HepG2 (cell line): ENCODE results near the gene THRB. TPM values are rescaled to one million over a fixed set of nuclear protein-coding genes. Genes with fewer than 3 reads are reported as not detected.
A peak's percentile ranks its signal among the peaks of the same experiment; 100 is the strongest.

Experiments used
- EZH2 ChIP-seq: conservative IDR thresholded peaks from 2 replicates; pipeline ENCODE4 v1.6.1; 2012; ENCODE audit warnings: mild to moderate bottlenecking, low read depth, low read length, moderate library complexity
- FOXK1 ChIP-seq: sonication (generic); formaldehyde crosslinking; IDR thresholded peaks from 2 replicates; pipeline ENCODE4 v1.4.0; 2020; ENCODE audit warnings: low read depth, missing genetic modification reagents, borderline replicate concordance
- GATAD1 ChIP-seq: IDR thresholded peaks from 2 replicates; pipeline ENCODE4 v1.6.1; 2016; ENCODE audit warnings: missing genetic modification reagents, missing compliant biosample characterization
- GPN1 ChIP-seq: sonication (generic); formaldehyde crosslinking; IDR thresholded peaks from 2 replicates; pipeline ENCODE4 v1.5.1; 2020; ENCODE audit warnings: missing genetic modification reagents, borderline replicate concordance
- HMGXB4 ChIP-seq, 2 experiments: sonication (generic) in 1 of 2; formaldehyde crosslinking in 1 of 2; IDR thresholded peaks; 2 replicates each; pipeline versions ENCODE4 v1.4.0 to v1.6.1; 2018 to 2020; ENCODE audit warnings: missing genetic modification reagents in 2 of 2, borderline replicate concordance in 1 of 2, low read depth in 1 of 2, mild to moderate bottlenecking in 1 of 2, missing biosample characterization in 1 of 2
- HOXD1 ChIP-seq: sonication (generic); formaldehyde crosslinking; IDR thresholded peaks from 2 replicates; pipeline ENCODE4 v1.5.0; 2020; ENCODE audit warnings: missing genetic modification reagents
- IRF1 ChIP-seq: sonication (generic); formaldehyde crosslinking; IDR thresholded peaks from 2 replicates; pipeline ENCODE4 v1.4.0; 2020; ENCODE audit warnings: low read depth, mild to moderate bottlenecking, missing genetic modification reagents
- MYNN ChIP-seq: sonication (generic); formaldehyde crosslinking; IDR thresholded peaks from 2 replicates; pipeline ENCODE4 v1.4.0; 2020; ENCODE audit warnings: mild to moderate bottlenecking, low read depth, missing genetic modification reagents
- NFRKB ChIP-seq: fragments of 450-650 bp; IDR thresholded peaks from 2 replicates; pipeline ENCODE4 v1.6.1; 2017
- POLR2AphosphoS5 ChIP-seq: IDR thresholded peaks from 2 replicates; pipeline ENCODE4 v1.6.1; 2012; ENCODE audit warnings: low read depth, low read length
- SIX1 ChIP-seq: sonication (generic); formaldehyde crosslinking; IDR thresholded peaks from 2 replicates; pipeline ENCODE4 v1.4.0; 2020; ENCODE audit warnings: missing genetic modification reagents, borderline replicate concordance
- SMARCE1 ChIP-seq: fragments of 450-650 bp; IDR thresholded peaks from 2 replicates; pipeline ENCODE4 v1.6.1; 2017; ENCODE audit warnings: borderline replicate concordance
- TBX2 ChIP-seq: sonication (generic); formaldehyde crosslinking; IDR thresholded peaks from 2 replicates; pipeline ENCODE4 v1.5.0; 2020; ENCODE audit warnings: missing genetic modification reagents, mild to moderate bottlenecking, borderline replicate concordance
- THRA ChIP-seq: sonication (generic); formaldehyde crosslinking; IDR thresholded peaks from 2 replicates; pipeline ENCODE4 v1.4.0; 2020; ENCODE audit warnings: missing genetic modification reagents, borderline replicate concordance
- TIGD3 ChIP-seq: sonication (generic); formaldehyde crosslinking; IDR thresholded peaks from 2 replicates; pipeline ENCODE4 v1.5.1; 2020; ENCODE audit warnings: mild to moderate bottlenecking, missing genetic modification reagents, borderline replicate concordance
- U2AF1 ChIP-seq: fragments of 200-400 bp; formaldehyde crosslinking; optimal IDR thresholded peaks from 2 replicates; pipeline ENCODE3; 2017; ENCODE audit warnings: mild to moderate bottlenecking, low read depth, low read length
- XBP1 ChIP-seq: sonication (generic); formaldehyde crosslinking; IDR thresholded peaks from 2 replicates; pipeline ENCODE4 v1.5.0; 2020; ENCODE audit warnings: missing genetic modification reagents
- ZBTB43 ChIP-seq: sonication (generic); formaldehyde crosslinking; conservative IDR thresholded peaks from 2 replicates; pipeline ENCODE4 v1.4.0; 2020; ENCODE audit warnings: missing genetic modification reagents
- ZFP36L1 ChIP-seq: sonication (generic); formaldehyde crosslinking; IDR thresholded peaks from 2 replicates; pipeline ENCODE4 v1.8.0; 2022; ENCODE audit warnings: mild to moderate bottlenecking, missing genetic modification reagents, moderate library complexity
- ZNF251 ChIP-seq: sonication (generic); formaldehyde crosslinking; IDR thresholded peaks from 2 replicates; pipeline ENCODE4 v1.9.0; 2021; ENCODE audit warnings: mild to moderate bottlenecking, missing genetic modification reagents
- ZNF543 ChIP-seq: sonication (generic); formaldehyde crosslinking; IDR thresholded peaks from 2 replicates; pipeline ENCODE4 v1.4.0; 2020; ENCODE audit warnings: mild to moderate bottlenecking, missing genetic modification reagents
- ZNF564 ChIP-seq: sonication (generic); formaldehyde crosslinking; IDR thresholded peaks from 2 replicates; pipeline ENCODE4 v1.8.1; 2023; ENCODE audit warnings: mild to moderate bottlenecking, missing genetic modification reagents
- ZNF576 ChIP-seq: sonication (generic); formaldehyde crosslinking; IDR thresholded peaks from 2 replicates; pipeline ENCODE4 v1.4.0; 2020; ENCODE audit warnings: mild to moderate bottlenecking, missing genetic modification reagents
- ZNF7 ChIP-seq: IDR thresholded peaks from 2 replicates; pipeline ENCODE4 v1.6.1; 2016; ENCODE audit warnings: missing biosample characterization, missing genetic modification reagents
- ZNF703 ChIP-seq: sonication (generic); formaldehyde crosslinking; IDR thresholded peaks from 2 replicates; pipeline ENCODE4 v1.5.1; 2020; ENCODE audit warnings: missing genetic modification reagents, mild to moderate bottlenecking, moderate library complexity, borderline replicate concordance
- ZNF746 ChIP-seq: sonication (generic); formaldehyde crosslinking; IDR thresholded peaks from 2 replicates; pipeline ENCODE4 v1.8.0; 2022; ENCODE audit warnings: mild to moderate bottlenecking, missing genetic modification reagents
- polyA plus RNA-seq, 8 experiments: library from polyadenylated mRNA; depleted of rRNA in 3 of 8; stranded (reverse) in 7 of 8; unstranded in 1 of 8; fragments of >200 nt; fragmentation: Illumina TruSeq in 4 of 8; extraction: Trizol in 4 of 8; gene quantifications; 2 replicates each; pipeline versions ENCODE4 v1.2.1 to v1.2.3, GENCODE V29; 2011 to 2016; ENCODE audit warnings: low read depth in 4 of 8, missing spikeins in 1 of 8, mixed read lengths in 1 of 8; ENCODE audit not compliant: insufficient read depth in 1 of 8
- total RNA-seq, 5 experiments: library from RNA; depleted of rRNA; stranded (reverse); fragments of >200 nt; fragmentation: Illumina TruSeq; extraction: Trizol; gene quantifications; 2 replicates each; pipeline ENCODE4 v1.2.3, GENCODE V29; 2016; ENCODE audit warnings: low read depth in 1 of 5

THRB gene
- total and polyA plus RNA-seq, 2 of the 13 experiments (the other 11 are each of a cell fraction or from before 2014, with no cell fraction given): 4.7 to 22.7 TPM

GRCh38 chr3:24490151-24490550, 4.5 kb downstream of the THRB start (continued):
- TF ChIP-seq THRA (0 out of 2 replicates have a peak, but pooled peaks have one; percentile 14), HMGXB4 (CRISPR knock-in tag; IDR thresholded peaks at IDR 0.05; ENCODE audit: borderline replicate concordance in 1 of 2, low read depth in 1 of 2) (no peak), HOXD1 (CRISPR knock-in tag) (no peak), ZNF746 (no peak), SMARCE1 (no peak), ZNF7 (no peak), TBX2 (0 out of 2 replicates have a peak, but pooled peaks have one; percentile 20), U2AF1 (no peak), GPN1 (no peak), IRF1 (no peak), XBP1 (CRISPR knock-in tag) (no peak), ZNF576 (no peak), EZH2 (no peak), MYNN (CRISPR knock-in tag) (no peak), FOXK1 (CRISPR knock-in tag) (peak; percentile 37; the same call in 1 of the 2 replicates), ZNF564 (CRISPR knock-in tag) (no peak), SIX1 (peak; percentile 58), POLR2AphosphoS5 (no peak), TIGD3 (CRISPR knock-in tag) (no peak), ZNF251 (CRISPR knock-in tag) (no peak), NFRKB (no peak), ZBTB43 (CRISPR knock-in tag) (no peak), ZFP36L1 (CRISPR knock-in tag) (no peak), ZNF703 (CRISPR knock-in tag) (no peak), GATAD1 (CRISPR knock-in tag) (no peak), ZNF543 (CRISPR knock-in tag) (no peak)
